NCI-H2081 (cell line): ENCODE measurements around the gene UGT1A10.
"Not testable (repeated sequence)": the region's sequence is repeated elsewhere in the genome, so short reads cannot be mapped to it uniquely, and the experiment has no call there.

ENCODE experiments used
- DNase-seq, 2 experiments: peaks; one replicate each; lab custom pipeline; 2025; lab: John Stamatoyannopoulos, UW

UGT1A10 gene

DNA sequence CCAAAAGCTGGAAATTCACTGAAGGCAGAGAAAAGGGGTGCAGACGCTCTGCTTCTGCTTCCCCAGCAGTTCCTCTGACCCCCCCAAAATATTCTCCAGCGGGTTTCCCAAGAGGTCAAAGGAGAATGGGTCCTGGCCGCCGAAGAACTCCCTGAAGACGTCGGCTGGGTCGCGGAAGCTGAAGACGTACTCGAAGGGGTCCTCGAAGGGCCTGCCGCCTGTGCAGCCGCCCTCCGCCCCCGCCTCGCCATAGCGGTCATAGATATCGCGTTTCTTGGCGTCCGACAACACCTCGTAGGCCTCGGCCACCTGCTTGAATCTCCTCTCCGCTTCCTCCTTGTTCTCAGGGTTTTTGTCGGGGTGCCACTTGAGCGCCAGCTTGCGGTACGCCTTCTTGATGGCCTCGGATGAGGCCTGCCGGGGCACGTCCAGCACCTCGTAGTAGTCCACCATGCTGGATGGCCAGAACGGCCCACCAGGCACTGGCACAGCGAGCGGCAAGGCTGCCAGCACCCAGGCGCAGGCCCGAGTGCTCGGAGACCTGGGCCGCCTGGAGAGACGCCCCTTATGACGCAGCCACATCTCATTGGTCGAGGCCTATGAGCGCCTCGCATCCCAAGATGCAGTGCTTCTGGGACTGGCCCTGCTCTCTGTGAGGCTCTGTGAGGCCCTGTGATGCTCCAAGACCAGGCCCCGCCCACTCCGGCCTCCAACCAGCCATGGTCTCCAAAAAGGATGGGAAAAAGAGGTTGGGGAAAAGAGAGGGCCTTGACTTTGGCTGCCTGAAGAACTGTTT is 107.4 kb downstream of the UGT1A10 start:
- no peak for DNase-seq

DNA sequence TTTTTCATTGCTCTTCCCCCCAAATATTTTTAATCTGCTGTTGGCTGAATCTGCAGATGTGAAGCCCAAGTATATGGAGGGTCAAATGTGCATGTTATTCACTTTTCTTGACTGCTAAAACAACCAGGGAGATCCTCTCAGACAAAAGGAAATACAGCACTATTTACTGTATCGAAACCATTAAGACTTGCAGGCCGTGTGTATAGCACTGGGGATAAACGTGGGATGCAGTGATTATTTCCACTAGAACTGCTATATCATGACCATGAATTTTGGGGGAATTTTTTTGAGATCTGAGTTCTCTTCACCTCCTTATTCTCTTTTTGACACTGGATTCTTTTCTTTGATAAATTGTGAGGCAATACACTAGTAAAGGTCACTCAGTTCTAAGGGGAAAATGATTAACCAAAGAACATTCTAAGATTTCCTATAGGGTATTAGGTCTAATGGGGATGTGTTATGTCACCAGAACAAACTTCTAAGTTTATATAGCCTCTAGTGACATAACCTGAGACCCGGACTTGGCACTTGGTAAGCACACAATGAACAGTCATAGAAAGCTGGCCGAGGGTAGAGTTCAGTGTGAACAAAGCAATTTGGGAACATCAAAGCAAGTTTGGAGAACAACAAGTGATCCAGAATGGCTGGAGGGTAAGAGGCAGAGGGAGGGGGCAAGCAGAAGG is 109.0 kb downstream of the UGT1A10 start:
- no peak for DNase-seq

DNA sequence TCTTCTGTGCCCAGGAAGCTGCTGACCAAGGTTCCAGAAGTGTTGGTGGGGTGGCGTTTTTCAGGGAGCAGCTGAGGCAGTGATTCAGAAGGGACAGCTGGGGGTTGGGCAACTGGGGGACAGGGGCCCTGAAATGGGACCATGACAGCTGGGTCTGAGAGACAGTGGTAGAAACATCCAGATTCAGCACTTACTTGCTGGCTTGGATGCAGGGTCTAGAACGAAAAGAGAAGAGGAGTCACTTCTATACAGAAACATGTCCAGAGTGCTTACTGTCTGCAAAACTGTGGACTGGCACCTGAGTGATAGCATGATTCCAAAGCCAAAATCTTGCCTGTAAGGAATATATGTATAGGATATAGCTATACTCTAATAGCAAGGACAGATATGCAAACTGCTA is 109.6 kb downstream of the UGT1A10 start:
- not testable (repeated sequence) for DNase-seq

DNA sequence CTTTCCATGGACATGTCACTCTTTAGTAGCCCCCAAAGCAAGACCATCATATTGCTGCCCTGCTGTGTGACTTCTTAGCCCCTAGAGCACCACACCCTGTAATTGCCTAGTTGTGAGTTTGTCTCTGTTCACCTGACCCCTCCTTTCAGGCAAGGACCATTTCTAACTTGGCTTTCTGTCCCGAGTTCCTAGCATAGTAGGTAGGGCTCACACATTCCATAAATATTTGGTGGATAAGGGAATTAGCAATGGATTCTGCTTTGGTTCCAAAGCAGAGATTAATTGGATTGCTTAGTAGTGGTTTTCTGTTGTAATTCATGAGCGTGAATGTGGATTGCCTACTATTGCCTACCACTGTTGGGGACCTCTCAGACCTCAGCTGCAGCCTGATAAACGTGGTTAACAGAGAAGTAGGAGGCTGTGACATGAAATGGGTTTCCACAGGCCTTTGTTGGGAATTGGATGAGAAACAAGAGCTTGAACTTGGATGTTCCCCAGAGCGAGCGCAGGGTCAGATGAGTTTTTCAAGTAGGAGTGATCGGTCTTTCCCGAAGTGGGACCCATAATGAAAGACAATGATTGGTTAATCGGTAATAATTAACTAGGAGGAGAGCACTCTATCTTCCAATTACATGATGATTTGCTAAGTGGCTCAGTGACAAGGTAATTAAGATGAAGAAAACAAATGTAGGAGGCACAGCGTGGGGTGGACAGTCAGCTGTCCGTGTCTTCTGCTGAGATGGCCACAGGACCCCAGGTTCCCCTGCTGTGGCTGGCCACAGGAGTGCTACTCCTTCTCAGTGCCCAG is 110.4 kb downstream of the UGT1A10 start:
- DNase-seq = no peak

DNA sequence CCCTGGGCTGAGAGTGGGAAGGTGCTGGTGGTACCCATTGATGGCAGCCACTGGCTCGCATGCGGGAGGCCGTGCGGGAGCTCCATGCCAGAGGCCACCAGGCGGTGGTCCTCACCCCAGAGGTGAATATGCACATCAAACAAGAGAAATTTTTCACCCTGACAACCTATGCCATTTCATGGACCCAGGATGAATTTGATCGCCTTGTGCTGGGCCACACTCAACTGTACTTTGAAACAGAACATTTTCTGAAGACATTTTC is 111.0 kb downstream of the UGT1A10 start:
- DNase-seq = no peak

DNA sequence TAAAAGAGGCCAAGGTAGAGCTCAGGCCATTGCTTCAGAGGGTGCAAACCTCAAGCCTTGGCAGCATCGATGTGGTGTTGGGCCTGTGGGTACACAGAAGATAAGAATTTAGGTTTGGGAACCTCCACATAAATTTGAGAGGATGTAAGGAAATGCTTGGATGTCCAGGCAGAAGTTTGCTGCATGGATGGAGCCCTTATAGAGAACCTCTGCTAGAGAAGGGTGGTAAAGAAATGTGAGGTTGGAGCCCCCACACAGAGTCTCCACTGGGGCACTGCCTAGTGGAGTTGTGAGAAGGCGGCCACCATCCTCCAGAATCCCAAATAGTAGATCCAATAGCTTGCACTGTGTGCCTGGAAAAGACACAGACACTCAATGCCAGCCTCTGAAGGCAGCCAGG is 114.4 kb downstream of the UGT1A10 start:
- not testable (repeated sequence) for DNase-seq

DNA sequence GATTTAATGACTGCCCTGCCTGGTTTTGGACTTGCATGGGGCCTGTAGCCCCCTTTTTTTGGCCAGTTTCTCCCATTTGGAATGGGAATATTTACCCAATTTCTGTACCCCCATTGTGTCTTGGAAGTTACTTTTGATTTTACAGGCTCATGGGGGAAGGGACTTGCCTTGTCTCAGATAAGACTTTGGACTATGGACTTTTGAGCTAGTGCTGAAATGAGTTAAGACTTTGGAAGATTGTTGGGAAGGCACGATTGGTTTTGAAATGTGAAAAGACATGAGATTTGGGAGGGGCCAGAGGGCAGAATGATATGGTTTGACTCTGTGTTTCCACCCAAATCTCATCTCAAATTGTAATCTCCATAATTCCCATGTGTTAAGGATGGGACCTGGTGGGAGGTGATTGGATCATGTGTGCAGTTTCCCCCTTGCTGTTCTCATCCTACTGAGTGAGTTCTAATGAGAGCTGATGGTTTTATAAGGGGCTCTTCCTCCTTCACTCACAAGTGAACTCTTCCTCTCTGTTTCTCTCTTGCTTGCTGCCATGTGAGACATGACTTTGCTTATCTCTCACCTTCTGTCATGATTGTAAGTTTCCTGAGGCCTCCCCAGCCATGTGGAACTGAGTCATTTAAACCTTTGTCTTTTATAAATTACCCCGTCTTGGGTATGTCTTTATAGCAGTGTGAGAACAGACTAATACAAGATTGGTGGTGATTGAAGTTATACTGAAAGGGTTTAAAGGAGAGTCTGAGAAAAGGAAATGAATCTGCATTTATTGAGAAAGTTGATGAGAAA is 115.2 kb downstream of the UGT1A10 start:
- DNase-seq = not testable (repeated sequence)

DNA sequence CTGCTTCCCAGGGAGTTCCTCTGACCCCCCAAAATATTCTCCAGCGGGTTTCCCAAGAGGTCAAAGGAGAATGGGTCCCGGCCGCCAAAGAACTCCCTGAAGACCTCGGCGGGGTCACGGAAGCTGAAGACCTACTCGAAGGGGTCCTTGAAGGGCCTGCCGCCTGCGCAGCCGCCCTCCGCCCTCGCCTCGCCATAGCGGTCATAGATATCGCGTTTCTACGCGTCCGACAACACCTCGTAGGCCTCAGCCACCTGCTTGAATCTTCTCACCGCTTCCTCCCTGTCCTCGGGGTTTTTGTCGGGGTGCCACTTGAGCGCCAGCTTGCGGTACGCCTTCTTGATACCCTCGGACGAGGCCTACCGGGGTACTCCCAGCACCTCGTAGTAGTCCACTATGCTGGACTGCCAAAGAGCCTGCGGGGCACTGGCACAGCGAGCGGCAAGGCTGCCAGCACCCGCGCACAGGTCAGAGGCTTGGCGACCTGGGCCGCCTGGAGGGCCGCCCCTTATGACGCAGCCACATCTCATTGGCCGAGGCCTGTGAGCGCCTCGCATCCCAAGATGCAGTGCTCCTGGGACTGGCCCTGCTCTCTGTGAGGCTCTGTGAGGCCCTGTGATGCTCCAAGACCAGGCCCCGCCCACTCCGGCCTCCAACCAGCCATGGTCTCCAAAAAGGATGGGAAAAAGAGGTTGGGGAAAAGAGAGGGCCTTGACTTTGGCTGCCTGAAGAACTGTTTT is 118.8 kb downstream of the UGT1A10 start:
- no peak for DNase-seq

DNA sequence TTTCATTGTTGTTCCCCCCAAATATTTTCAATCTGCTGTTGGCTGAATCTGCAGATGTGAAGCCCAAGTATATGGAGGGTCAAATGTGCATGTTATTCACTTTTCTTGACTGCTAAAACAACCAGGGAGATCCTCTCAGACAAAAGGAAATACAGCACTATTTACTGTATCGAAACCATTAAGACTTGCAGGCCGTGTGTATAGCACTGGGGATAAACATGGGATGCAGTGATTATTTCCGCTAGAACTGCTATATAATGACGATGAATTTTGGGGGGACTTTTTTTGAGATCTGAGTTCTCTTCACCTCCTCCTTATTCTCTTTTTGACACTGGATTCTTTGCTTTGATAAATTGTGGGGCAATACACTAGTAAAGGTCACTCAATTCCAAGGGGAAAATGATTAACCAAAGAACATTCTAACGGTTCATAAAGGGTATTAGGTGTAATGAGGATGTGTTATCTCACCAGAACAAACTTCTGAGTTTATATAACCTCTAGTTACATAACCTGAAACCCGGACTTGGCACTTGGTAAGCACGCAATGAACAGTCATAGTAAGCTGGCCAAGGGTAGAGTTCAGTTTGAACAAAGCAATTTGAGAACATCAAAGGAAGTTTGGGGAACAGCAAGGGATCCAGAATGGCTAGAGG is 120.3 kb downstream of the UGT1A10 start:
- no peak for DNase-seq

DNA sequence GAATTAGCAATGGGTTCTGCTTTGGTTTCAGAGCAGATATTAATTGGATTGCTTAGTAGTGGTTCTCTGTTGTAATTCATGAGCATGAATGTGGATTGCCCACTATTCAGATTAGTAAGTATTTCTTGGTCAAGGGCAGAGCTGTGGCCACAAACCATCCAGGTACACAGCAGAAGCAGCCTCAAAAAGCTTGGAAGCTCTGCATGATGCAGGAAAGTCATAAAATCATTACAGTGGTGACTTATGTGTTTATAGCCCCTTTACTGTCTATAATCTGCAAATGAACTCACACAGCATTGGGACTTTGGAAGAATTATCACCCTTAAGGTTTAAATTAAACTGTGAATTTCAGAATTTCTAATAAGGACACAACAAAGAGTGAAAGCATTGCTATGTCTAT is 121.9 kb downstream of the UGT1A10 start:
- DNase-seq = no peak

DNA sequence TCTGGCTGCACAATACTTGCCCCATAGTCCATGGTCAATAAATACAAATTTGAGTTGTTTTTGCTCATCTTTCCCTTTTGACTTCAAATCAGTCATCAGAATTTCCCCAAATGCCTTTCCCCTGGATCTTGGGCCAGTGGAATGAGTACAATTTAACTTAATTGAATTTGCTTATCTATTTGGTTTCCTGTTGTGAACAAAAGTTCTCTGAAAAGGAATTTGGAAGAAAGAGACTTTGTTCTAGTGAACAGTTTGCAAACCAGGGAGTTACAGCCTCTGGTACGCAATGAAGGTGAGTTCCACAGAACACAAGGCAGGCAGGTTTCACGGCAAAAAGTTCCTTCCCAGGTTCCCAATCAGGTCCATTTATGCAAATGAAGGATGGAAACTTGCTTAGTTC is 122.6 kb downstream of the UGT1A10 start:
- DNase-seq = no peak

DNA sequence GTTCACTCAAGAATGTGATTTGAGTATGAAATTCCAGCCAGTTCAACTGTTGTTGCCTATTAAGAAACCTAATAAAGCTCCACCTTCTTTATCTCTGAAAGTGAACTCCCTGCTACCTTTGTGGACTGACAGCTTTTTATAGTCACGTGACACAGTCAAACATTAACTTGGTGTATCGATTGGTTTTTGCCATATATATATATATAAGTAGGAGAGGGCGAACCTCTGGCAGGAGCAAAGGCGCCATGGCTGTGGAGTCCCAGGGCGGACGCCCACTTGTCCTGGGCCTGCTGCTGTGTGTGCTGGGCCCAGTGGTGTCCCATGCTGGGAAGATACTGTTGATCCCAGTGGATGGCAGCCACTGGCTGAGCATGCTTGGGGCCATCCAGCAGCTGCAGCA is 123.8 kb downstream of the UGT1A10 start, which contains the start of gene UGT1A1:
TSS of gene UGT1A1 (plus strand) at position 228 of the 400 bp plus-strand sequence. CDS start at position 246, 18 bp downstream.
- DNase-seq = no peak

DNA sequence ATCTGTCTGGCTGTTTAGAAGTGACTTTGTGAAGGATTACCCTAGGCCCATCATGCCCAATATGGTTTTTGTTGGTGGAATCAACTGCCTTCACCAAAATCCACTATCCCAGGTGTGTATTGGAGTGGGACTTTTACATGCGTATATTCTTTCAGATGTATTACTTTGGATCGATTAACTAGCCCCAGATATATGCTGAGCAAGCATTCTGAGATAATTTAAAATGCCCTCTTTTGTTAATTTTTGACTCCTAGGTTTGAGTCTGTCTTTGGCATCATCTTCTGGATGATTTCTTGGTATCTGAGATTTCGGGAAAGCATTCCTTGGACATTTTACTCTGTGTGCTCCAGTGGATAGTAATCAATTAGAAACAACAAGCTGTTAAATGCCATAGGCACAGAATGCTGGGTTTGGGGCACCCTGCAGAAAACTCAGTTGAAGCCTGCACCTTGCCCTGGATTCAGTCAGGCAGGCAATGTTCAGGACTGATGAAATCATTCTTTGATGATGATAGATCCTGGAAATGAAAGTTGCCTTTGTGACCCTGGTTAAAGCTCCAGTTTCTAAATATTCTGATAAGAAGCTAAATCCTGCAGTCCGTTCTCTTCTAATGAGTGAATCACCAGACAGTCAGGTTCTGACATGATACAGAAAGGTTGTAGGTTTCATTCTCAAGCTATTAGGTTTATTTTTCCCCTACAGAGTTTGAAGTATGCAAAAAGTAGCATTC is 125.0 kb downstream of the UGT1A10 start:
- DNase-seq = no peak

DNA sequence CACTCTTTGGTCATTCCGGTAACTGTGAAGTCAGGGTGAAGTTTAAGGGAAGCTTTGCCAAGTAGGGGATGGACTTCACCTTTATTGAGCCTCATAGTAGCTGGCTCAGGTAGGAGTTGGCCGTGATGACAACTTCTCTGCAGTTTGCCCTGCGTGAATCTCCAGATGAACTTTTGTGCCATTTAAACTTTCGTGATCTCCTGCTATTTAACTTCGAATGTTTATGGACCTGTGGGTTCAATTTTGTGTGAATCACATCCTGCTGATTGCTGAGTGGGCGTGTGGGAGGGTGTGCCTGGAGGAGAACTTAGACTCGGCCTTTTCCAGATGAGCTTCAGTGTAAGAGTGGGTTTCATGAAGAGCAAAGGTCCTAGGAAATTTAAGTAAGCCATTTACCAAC is 128.0 kb downstream of the UGT1A10 start:
- DNase-seq = no peak

DNA sequence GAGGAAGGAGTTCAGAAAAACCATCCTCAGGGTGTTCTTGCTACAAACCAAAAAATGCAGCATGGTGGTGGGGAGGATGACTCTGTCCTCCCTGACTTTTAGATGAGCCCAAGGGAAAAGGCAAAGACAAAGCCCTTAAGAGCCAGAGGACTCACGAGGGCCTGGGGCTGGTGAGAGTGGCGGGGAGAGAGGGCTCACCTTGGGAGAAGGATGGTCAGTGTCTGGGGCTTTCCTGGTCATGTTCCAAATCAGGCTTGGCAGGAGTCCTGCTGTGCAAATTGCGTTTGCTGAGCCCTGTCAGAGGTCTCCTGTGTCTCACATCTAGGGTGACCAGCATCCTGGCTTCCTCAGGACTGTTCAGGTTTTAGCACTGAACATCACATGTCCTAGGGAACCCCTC is 128.5 kb downstream of the UGT1A10 start:
- no peak for DNase-seq

DNA sequence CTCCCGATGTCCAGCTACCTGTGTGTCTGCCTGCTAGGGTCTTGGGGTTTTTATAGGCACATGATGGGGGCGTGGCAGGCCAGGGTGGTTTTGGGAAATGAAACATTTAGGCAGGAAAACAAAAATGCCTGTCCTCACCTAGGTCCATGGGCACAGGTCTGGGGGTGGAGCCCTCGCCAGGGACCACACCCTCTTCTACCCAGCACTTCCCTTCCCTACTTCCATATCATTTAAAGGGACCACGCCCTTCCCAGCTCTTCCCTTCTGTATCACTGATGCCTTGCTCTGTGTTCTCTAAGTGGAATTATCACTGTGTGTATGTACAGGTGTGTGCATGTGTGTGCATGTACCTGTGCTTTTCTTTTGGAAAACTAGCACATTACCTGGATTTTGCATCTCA is 130.2 kb downstream of the UGT1A10 start:
- DNase-seq = no peak

DNA sequence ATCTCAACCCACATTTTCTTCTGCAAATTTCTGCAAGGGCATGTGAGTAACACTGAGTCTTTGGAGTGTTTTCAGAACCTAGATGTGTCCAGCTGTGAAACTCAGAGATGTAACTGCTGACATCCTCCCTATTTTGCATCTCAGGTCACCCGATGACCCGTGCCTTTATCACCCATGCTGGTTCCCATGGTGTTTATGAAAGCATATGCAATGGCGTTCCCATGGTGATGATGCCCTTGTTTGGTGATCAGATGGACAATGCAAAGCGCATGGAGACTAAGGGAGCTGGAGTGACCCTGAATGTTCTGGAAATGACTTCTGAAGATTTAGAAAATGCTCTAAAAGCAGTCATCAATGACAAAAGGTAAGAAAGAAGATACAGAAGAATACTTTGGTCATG is 131.8 kb downstream of the UGT1A10 start:
- DNase-seq = no peak

DNA sequence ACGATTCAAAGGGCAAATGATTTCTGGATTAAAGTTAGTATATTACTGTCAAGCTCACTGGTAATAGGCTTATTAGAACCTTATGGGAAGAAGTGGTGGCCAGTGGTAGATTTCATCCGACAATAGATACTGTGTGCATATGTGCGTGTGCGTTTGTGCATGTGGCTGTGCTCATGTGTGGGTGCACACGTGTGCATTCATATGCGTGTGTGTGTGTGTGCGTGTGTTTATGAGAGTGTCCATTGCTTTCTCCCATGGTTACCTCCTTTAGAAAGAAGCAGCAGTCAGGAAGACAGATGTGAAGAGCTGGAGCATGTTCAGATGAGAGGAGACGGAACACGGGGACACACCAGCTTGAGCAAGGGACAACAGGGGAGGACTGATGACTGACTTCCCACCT is 133.0 kb downstream of the UGT1A10 start:
- no peak for DNase-seq

DNA sequence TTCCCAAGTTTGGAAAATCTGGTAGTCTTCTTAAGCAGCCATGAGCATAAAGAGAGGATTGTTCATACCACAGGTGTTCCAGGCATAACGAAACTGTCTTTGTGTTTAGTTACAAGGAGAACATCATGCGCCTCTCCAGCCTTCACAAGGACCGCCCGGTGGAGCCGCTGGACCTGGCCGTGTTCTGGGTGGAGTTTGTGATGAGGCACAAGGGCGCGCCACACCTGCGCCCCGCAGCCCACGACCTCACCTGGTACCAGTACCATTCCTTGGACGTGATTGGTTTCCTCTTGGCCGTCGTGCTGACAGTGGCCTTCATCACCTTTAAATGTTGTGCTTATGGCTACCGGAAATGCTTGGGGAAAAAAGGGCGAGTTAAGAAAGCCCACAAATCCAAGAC is 135.9 kb downstream of the UGT1A10 start:
- DNase-seq = no peak

DNA sequence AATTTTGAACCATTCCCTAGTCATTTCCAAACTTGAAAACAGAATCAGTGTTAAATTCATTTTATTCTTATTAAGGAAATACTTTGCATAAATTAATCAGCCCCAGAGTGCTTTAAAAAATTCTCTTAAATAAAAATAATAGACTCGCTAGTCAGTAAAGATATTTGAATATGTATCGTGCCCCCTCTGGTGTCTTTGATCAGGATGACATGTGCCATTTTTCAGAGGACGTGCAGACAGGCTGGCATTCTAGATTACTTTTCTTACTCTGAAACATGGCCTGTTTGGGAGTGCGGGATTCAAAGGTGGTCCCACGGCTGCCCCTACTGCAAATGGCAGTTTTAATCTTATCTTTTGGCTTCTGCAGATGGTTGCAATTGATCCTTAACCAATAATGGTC is 136.3 kb downstream of the UGT1A10 start:
- no peak for DNase-seq
